Omental fat pad (tissue), 4 donors: ENCODE measurements around the gene DLG3. TPM values are rescaled to one million over a fixed set of nuclear protein-coding genes. Genes with fewer than 3 reads are reported as not detected.

Source experiments
- ATAC-seq: fragments of 150-250 bp; one replicate; pipeline ENCODE4 v1.9.1; 2016; ENCODE audit warnings: mild to moderate bottlenecking, moderate library complexity; ENCODE audit not compliant: low FRiP score
- DNase-seq: peaks from one replicate; pipeline ENCODE4 v3.0.0-alpha.2; 2019; ENCODE audit warnings: low spot score
- CTCF ChIP-seq, 3 donors: fragments of 450-650 bp; IDR thresholded peaks; one replicate each; pipeline ENCODE4 v1.5.1; 2016 to 2017; ENCODE audit warnings: antibody characterized with exemption in 3 of 3, mild to moderate bottlenecking in 3 of 3, moderate library complexity in 2 of 3
- total RNA-seq, 4 donors: library from RNA; depleted of rRNA; stranded (reverse); fragments of >200 nt; gene quantifications; one replicate each; pipeline ENCODE4 v1.1.0, GENCODE V29; 2016

Gene DLG3
- total RNA-seq, 4 donors from 2014 or later: 3.7 to 7.8 (median 5.3) TPM

GRCh38 chrX:70421618-70422017 lies 23.0 kb upstream of the DLG3 start:
- no peak for DNase-seq
- no peak for TF ChIP-seq CTCF (IDR thresholded peaks at IDR 0.05)
- no peak for ATAC-seq

DNA sequence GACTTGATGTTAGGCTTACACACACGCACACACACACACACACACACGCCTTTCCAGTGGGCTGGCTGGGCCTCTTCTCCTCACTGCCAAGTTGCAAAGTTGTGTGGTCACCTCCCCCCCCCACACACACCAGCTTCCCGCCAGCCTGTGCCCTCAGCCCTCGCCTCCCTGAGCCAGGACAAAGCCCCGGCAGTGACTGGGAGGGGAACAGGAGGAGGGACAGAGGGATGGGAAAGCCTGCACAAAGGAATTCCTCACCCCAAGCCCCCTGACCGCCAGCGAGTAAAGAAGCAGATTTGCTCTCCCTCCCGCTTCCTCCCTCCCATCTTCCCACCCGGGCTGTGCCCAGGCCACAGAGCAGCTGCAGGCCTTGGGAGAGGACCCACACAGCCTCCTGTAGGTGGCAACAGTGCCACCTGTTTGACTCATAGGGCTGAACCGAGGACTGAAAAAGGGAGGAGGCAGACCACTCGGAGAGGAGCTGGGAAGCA lies 21.7 kb upstream of the DLG3 start, which contains the start of gene GDPD2:
TSS of gene GDPD2 (plus strand) at position 464 of the 491 bp plus-strand sequence. CDS start 1,671 bp downstream, outside the sequence.
- TF ChIP-seq CTCF (IDR thresholded peaks at IDR 0.05): no peak
- ATAC-seq: no peak

DNA sequence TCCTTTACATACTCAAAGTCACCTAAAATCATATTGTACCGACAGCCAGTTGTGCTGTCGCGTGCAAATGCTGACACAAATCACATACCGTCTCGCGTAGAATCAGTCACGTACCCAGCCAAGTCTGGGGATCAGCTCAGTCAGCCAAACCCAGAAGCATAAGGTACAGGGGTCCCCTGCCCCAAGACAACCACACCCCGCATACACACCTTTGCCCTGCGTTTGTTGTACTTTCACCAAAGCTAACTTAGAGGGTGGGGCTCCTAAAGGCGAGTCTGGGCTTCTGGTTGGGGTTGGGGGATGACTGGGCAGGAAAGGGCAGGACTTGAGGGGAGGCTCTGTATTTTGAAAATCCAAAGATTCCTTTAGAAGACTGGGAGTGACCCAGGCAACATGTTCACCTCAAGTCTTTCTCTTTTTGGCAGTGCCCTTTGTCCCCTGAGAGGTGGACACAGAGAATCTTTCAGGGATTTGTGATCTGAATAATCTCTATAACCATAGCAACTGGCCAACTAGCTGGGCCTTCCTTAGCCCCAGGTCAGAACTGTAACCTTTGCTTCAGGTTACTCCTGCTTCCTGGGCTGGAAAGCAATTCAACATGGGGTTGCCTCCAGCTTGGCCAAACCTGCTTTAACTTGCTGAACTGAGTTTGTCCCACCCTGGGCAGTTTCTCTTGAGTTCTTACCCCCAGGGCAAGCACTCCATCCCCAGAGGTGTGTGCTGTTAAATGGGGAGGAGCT lies 20.5 kb upstream of the DLG3 start:
- ATAC-seq (no peak), DNase-seq (no peak)
- TF ChIP-seq CTCF (IDR thresholded peaks at IDR 0.05): no peak

More for the DNA sequence above, 21.7 kb upstream of the DLG3 start, which contains the start of gene GDPD2:
- no peak for DNase-seq

DNA sequence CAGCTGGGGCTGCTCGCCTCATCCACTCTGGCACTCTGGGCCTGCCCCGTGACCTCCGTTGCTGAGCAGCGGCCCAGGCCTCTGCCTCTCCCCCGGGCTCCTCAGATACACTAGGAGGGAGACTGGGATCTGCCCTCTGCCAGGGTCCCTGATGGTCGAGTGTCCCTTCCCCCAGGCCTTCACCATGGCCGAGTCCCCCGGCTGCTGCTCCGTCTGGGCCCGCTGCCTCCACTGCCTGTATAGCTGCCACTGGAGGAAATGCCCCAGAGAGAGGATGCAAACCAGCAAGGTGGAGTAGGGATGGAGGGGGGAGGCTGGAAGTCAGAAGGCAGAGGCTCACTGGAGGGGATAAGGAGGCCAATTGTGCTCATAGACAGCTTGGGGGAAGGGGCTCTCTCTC lies 19.8 kb upstream of the DLG3 start:
- DNase-seq (no peak), ATAC-seq (no peak)
- no peak for TF ChIP-seq CTCF (IDR thresholded peaks at IDR 0.05)

GRCh38 chrX:70426286-70427278 lies 18.1 kb upstream of the DLG3 start:
- ATAC-seq (no peak), DNase-seq (no peak)
- no peak for TF ChIP-seq CTCF (IDR thresholded peaks at IDR 0.05)

GRCh38 chrX:70427365-70427764 lies 17.3 kb upstream of the DLG3 start:
- ATAC-seq (no peak), DNase-seq (no peak)
- TF ChIP-seq CTCF (IDR thresholded peaks at IDR 0.05): no peak
